K562 (cell line): Measurements from ENCODE around the gene AK2. TPM values are rescaled to one million over a fixed set of nuclear protein-coding genes. Genes with fewer than 3 reads are reported as not detected.

Experiments
- CSDE1 ChIP-seq, 2 experiments: fragments of 450-650 bp; IDR thresholded peaks; 2 replicates each; pipeline ENCODE4 v1.6.1; 2016; ENCODE audit warnings: mild to moderate bottlenecking in 1 of 2
- E4F1 ChIP-seq: fragments of 250-450 bp; sonication (Bioruptor Pico); IDR thresholded peaks from 2 replicates; pipeline ENCODE4 v1.5.0; 2021; ENCODE audit warnings: mild to moderate bottlenecking, borderline replicate concordance
- ESRRA ChIP-seq: fragments of 450-650 bp; IDR thresholded peaks from 2 replicates; pipeline ENCODE4 v1.6.1; 2014; ENCODE audit warnings: low read depth, mild to moderate bottlenecking, moderate library complexity, borderline replicate concordance
- FOXJ3 ChIP-seq: sonication (generic); formaldehyde crosslinking; IDR thresholded peaks from 2 replicates; pipeline ENCODE4 v1.4.0; 2020; ENCODE audit warnings: mild to moderate bottlenecking, missing genetic modification reagents
- GABPB1 ChIP-seq: sonication (generic); formaldehyde crosslinking; IDR thresholded peaks from 2 replicates; pipeline ENCODE4 v1.8.0; 2022; ENCODE audit warnings: mild to moderate bottlenecking, missing genetic modification reagents
- JUNB ChIP-seq: fragments of 450-650 bp; formaldehyde crosslinking; conservative IDR thresholded peaks from 2 replicates; pipeline ENCODE4 v1.4.0; 2020; ENCODE audit warnings: mild to moderate bottlenecking
- KHSRP ChIP-seq: fragments of 450-650 bp; IDR thresholded peaks from 2 replicates; pipeline ENCODE4 v1.6.1; 2017
- MCM5 ChIP-seq: fragments of 450-650 bp; IDR thresholded peaks from 2 replicates; pipeline ENCODE4 v1.6.1; 2016; ENCODE audit warnings: low read depth
- PHB2 ChIP-seq: fragments of 450-650 bp; IDR thresholded peaks from 2 replicates; pipeline ENCODE4 v1.6.1; 2017; ENCODE audit warnings: low read depth
- POLR2AphosphoS5 ChIP-seq: IDR thresholded peaks from 2 replicates; pipeline ENCODE4 v1.6.1; 2011; ENCODE audit warnings: mild to moderate bottlenecking, low read depth, low read length, moderate library complexity; ENCODE audit not compliant: control insufficient read depth, insufficient read depth
- SMAD3 ChIP-seq: fragments of 450-650 bp; formaldehyde crosslinking; conservative IDR thresholded peaks from 2 replicates; pipeline ENCODE4 v1.4.0; 2020; ENCODE audit warnings: mild to moderate bottlenecking
- SMAD4 ChIP-seq: fragments of 250-450 bp; sonication (Bioruptor Pico); conservative IDR thresholded peaks from 2 replicates; pipeline ENCODE4 v1.8.0; 2021; ENCODE audit warnings: inconsistent platforms, mild to moderate bottlenecking, moderate library complexity
- SMARCB1 ChIP-seq: IDR thresholded peaks from 2 replicates; pipeline ENCODE4 v1.6.1; 2011; ENCODE audit warnings: improper control_type of control experiment, low read depth; ENCODE audit not compliant: insufficient read length
- UBTF ChIP-seq, 2 experiments: IDR thresholded peaks; 2 replicates each; pipeline ENCODE4 v1.6.1; 2012; ENCODE audit warnings: improper control_type of control experiment in 2 of 2, low read depth in 2 of 2, low read length in 2 of 2, borderline replicate concordance in 1 of 2
- ZNF253 ChIP-seq: fragments of 250-450 bp; sonication (Bioruptor Pico); conservative IDR thresholded peaks from 2 replicates; pipeline ENCODE4 v1.6.1; 2021; ENCODE audit warnings: mild to moderate bottlenecking
- ZNF583 ChIP-seq: fragments of 250-450 bp; sonication (Bioruptor Pico); IDR thresholded peaks from 2 replicates; pipeline ENCODE4 v1.4.0; 2020
- ZNF609 ChIP-seq: sonication (generic); formaldehyde crosslinking; IDR thresholded peaks from 2 replicates; pipeline ENCODE4 v1.8.1; 2023; ENCODE audit warnings: missing genetic modification reagents, mild to moderate bottlenecking, borderline replicate concordance
- ZSCAN29 ChIP-seq: fragments of 450-650 bp; IDR thresholded peaks from 2 replicates; pipeline ENCODE4 v1.6.1; 2017
- polyA plus RNA-seq, 8 experiments: library from polyadenylated mRNA; depleted of rRNA in 4 of 8; stranded (reverse) in 5 of 8; unstranded in 3 of 8; fragments of >200 nt; fragmentation: Nextera tagmentation in 2 of 8; fragmentation: Illumina TruSeq in 1 of 8; extraction: Ambion mirVana in 2 of 8; extraction: Trizol in 1 of 8; gene quantifications; 2 replicates each; pipeline versions ENCODE4 v1.2.1 to v1.2.3, GENCODE V29; 2011 to 2014; ENCODE audit warnings: inconsistent platforms in 1 of 8, missing spikeins in 1 of 8
- total RNA-seq, 7 experiments: library from RNA; depleted of rRNA in 6 of 7; stranded (reverse); fragments of >200 nt in 6 of 7; fragmentation: Illumina TruSeq in 2 of 7; extraction: Trizol in 2 of 7; gene quantifications; 2 replicates each; pipeline versions ENCODE4 v1.2.1 to v1.2.3, GENCODE V29; 2011 to 2021; ENCODE audit warnings: low replicate concordance in 1 of 7
- TF ChIP-seq, protein P1 (sequence below): fragments of 450-650 bp; conservative IDR thresholded peaks from 2 replicates; pipeline ENCODE4 v1.6.1; 2016; ENCODE audit warnings: missing genetic modification characterization, low read depth, mild to moderate bottlenecking, missing compliant biosample characterization, moderate library complexity

AK2 gene
- total and polyA plus RNA-seq, 9 of the 15 experiments (the other 6 are each of a cell fraction or from before 2014, with no cell fraction given): 105 to 1,050 (median 509) TPM

- TF ChIP-seq, protein P1, sequence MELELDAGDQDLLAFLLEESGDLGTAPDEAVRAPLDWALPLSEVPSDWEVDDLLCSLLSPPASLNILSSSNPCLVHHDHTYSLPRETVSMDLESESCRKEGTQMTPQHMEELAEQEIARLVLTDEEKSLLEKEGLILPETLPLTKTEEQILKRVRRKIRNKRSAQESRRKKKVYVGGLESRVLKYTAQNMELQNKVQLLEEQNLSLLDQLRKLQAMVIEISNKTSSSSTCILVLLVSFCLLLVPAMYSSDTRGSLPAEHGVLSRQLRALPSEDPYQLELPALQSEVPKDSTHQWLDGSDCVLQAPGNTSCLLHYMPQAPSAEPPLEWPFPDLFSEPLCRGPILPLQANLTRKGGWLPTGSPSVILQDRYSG (tag): 0 out of 2 replicates have a peak, but pooled peaks have one; percentile 75
- TF ChIP-seq ZNF583 (CRISPR knock-in tag) (0 out of 2 replicates have a peak, but pooled peaks have one; percentile 45), POLR2AphosphoS5 (peak; percentile 97), E4F1 (CRISPR knock-in tag) (no peak), SMARCB1 (peak; percentile 63), MCM5 (no peak), KHSRP (no peak), ZSCAN29 (no peak), JUNB (CRISPR knock-in tag) (no peak), SMAD3 (CRISPR knock-in tag) (0 out of 2 replicates have a peak, but pooled peaks have one; percentile 68), SMAD4 (CRISPR knock-in tag) (peak; percentile 95), ZNF609 (no peak), FOXJ3 (CRISPR knock-in tag) (no peak), ESRRA (peak; percentile 98), ZNF253 (no peak), PHB2 (peak; percentile 63), CSDE1 (IDR thresholded peaks at IDR 0.05) (no peak), UBTF (IDR thresholded peaks at IDR 0.05; ENCODE audit: borderline replicate concordance in 1 of 2, low read depth in 2 of 2, low read length in 2 of 2) (peak in 1 of 2 experiments; percentile 48; a peak in 1 of 4 replicates), GABPB1 (CRISPR knock-in tag) (no peak)
These were observed 27.1 kb downstream of the AK2 start (continued) for GRCh38 chr1:33009561-33009960.
